ENCODE measurements around the gene PPDPF. TPM values are rescaled to one million over a fixed set of nuclear protein-coding genes. Genes with fewer than 3 reads are reported as not detected.
"Not testable (repeated sequence)": the region's sequence is repeated elsewhere in the genome, so short reads cannot be mapped to it uniquely, and the experiment has no call there.

Gene PPDPF
- total RNA-seq, 1 donor from 2014 or later, result 242 TPM

- TF ChIP-seq CTCF (IDR thresholded peaks at IDR 0.05), result no peak
- H3K9me3 ChIP-seq, result no peaks in the 10 kb centered on the region
- intact Hi-C loops (cut with DNase I), result no loop called here
- no peaks in the 10 kb centered on the region for H3K27me3 ChIP-seq
- DNase-seq (ENCODE audit: low spot score in 2 of 2), result no peak
- H3K4me3 ChIP-seq, result no peak overlapping the region
- no peaks in the 10 kb centered on the region for H3K4me1 ChIP-seq
- no peak overlapping the region for H3K27ac ChIP-seq
- H3K36me3 ChIP-seq, result no peaks in the 10 kb centered on the region
Observed at GRCh38 chr20:63478346-63479302, 41.9 kb upstream of the PPDPF start.

- H3K4me1 ChIP-seq; H3K36me3 ChIP-seq; H3K4me3 ChIP-seq; intact Hi-C loops (cut with DNase I); H3K9me3 ChIP-seq; H3K27ac ChIP-seq; DNase-seq (ENCODE audit: low spot score in 2 of 2); H3K27me3 ChIP-seq: not testable (repeated sequence)
Observed at GRCh38 chr20:63479695-63480419, 40.7 kb upstream of the PPDPF start.

- no peaks in the 10 kb centered on the region for H3K36me3 ChIP-seq
Observed at GRCh38 chr20:63481503-63481902, 39.1 kb upstream of the PPDPF start.

GRCh38 chr20:63482021-63482587 is 38.5 kb upstream of the PPDPF start:
- intact Hi-C loops (cut with DNase I), result no loop called here
- H3K4me3 ChIP-seq, result no peak overlapping the region
- no peak for DNase-seq (ENCODE audit: low spot score in 2 of 2)
- H3K4me1 ChIP-seq, result no peaks in the 10 kb centered on the region
- no peaks in the 10 kb centered on the region for H3K27me3 ChIP-seq
- H3K27ac ChIP-seq, result no peak overlapping the region
- H3K36me3 ChIP-seq, result no peaks in the 10 kb centered on the region
- no peak for TF ChIP-seq CTCF (IDR thresholded peaks at IDR 0.05)
- no peaks in the 10 kb centered on the region for H3K9me3 ChIP-seq

More at GRCh38 chr20:63481503-63481902, 39.1 kb upstream of the PPDPF start:
- Histone ChIP-seq H3K9me3 (no peaks in the 10 kb centered on the region), H3K4me3 (no peak overlapping the region), H3K27me3 (no peaks in the 10 kb centered on the region), H3K27ac (no peak overlapping the region), H3K4me1 (no peaks in the 10 kb centered on the region)
- intact Hi-C loops (cut with DNase I), result no loop called here
- TF ChIP-seq CTCF (IDR thresholded peaks at IDR 0.05), result no peak
- no peak for DNase-seq (ENCODE audit: low spot score in 2 of 2)

- H3K27me3 ChIP-seq, result peaks cover 4% of the 10 kb centered on the region
- no peak overlapping the region for H3K4me3 ChIP-seq
- no peak for TF ChIP-seq CTCF (IDR thresholded peaks at IDR 0.05)
- no peaks in the 10 kb centered on the region for H3K4me1 ChIP-seq
- intact Hi-C loops (cut with DNase I), result no loop called here
- no peaks in the 10 kb centered on the region for H3K36me3 ChIP-seq
- H3K9me3 ChIP-seq, result no peaks in the 10 kb centered on the region
- DNase-seq (ENCODE audit: low spot score in 2 of 2), result no peak
- H3K27ac ChIP-seq, result no peak overlapping the region
Observed at GRCh38 chr20:63483834-63484233, 36.7 kb upstream of the PPDPF start.

GRCh38 chr20:63484236-63484635 is 36.3 kb upstream of the PPDPF start:
- no peak for TF ChIP-seq CTCF (IDR thresholded peaks at IDR 0.05)
- peaks cover 4% of the 10 kb centered on the region for H3K27me3 ChIP-seq
- H3K27ac ChIP-seq, result no peak overlapping the region
- intact Hi-C loops (cut with DNase I), result no loop called here
- no peak overlapping the region for H3K4me3 ChIP-seq
- H3K4me1 ChIP-seq, result no peaks in the 10 kb centered on the region
- H3K9me3 ChIP-seq, result no peaks in the 10 kb centered on the region
- DNase-seq (ENCODE audit: low spot score in 2 of 2), result no peak
- H3K36me3 ChIP-seq, result no peaks in the 10 kb centered on the region
